Activated T-helper 1 cell treated with Interleukin-2 at 50 U/mL for 16 hours (primary cell): Measurements from ENCODE around the gene PLEKHJ1.

Experiments
- DNase-seq: peaks from one replicate; pipeline ENCODE4 v3.0.0-alpha.2; 2020; ENCODE audit warnings: low read depth

Gene PLEKHJ1

GRCh38 chr19:2234996-2235380 is 1.1 kb downstream of the PLEKHJ1 start:
- DNase-seq, result no peak

GRCh38 chr19:2233601-2234280 is 2.4 kb downstream of the PLEKHJ1 start:
- DNase-seq, result no peak

- no peak for DNase-seq
Measured at GRCh38 chr19:2232286-2233151, 3.6 kb downstream of the PLEKHJ1 start.

- no peak for DNase-seq
Measured at GRCh38 chr19:2231621-2232221, 4.4 kb downstream of the PLEKHJ1 start.

- no peak for DNase-seq
Measured at GRCh38 chr19:2230807-2231533, 5.2 kb downstream of the PLEKHJ1 start.

GRCh38 chr19:2230033-2230531 is 6.0 kb downstream of the PLEKHJ1 start:
- DNase-seq, result no peak

- no peak for DNase-seq
Measured at GRCh38 chr19:2229103-2230032, 6.8 kb downstream of the PLEKHJ1 start.

GRCh38 chr19:2228157-2229030 is 7.7 kb downstream of the PLEKHJ1 start:
- no peak for DNase-seq

- DNase-seq, result no peak
Measured at GRCh38 chr19:2227415-2228156, 8.5 kb downstream of the PLEKHJ1 start.

GRCh38 chr19:2226840-2227360 is 9.2 kb downstream of the PLEKHJ1 start:
- DNase-seq, result no peak

GRCh38 chr19:2226051-2226839 is 9.9 kb downstream of the PLEKHJ1 start:
- DNase-seq, result no peak

- no peak for DNase-seq
Measured at GRCh38 chr19:2225415-2226050, 10.6 kb downstream of the PLEKHJ1 start.

GRCh38 chr19:2224754-2225349 is 11.3 kb downstream of the PLEKHJ1 start:
- DNase-seq, result no peak

GRCh38 chr19:2223959-2224358 is 12.2 kb downstream of the PLEKHJ1 start:
- DNase-seq, result no peak

GRCh38 chr19:2223391-2223790 is 12.7 kb downstream of the PLEKHJ1 start:
- no peak for DNase-seq

GRCh38 chr19:2221918-2222317 is 14.2 kb downstream of the PLEKHJ1 start:
- no peak for DNase-seq

GRCh38 chr19:2221250-2221831 is 14.8 kb downstream of the PLEKHJ1 start:
- DNase-seq, result no peak
